Measurements from ENCODE around the gene PML.

Gene PML

GRCh38 chr15:74013374-74013894 is 18.9 kb downstream of the PML start:
- peaks cover 11% of the 10 kb centered on the region for H3K4me1 ChIP-seq (ENCODE audit: insufficient read depth, low read length, poor library complexity, severe bottlenecking)
- H3K4me2 ChIP-seq (ENCODE audit: low read depth, low read length, poor library complexity, severe bottlenecking): no peak overlapping the region
- no peaks in the 10 kb centered on the region for H3F3A ChIP-seq (ENCODE audit: low read depth)
- H3K36me3 ChIP-seq (ENCODE audit: insufficient read depth, low read length): peaks cover 61% of the 10 kb centered on the region
- H3K27me3 ChIP-seq (ENCODE audit: insufficient read depth, low read length, poor library complexity, severe bottlenecking): no peaks in the 10 kb centered on the region
- TF ChIP-seq EZH2phosphoT487 (IDR thresholded peaks at IDR 0.05; ENCODE audit: borderline replicate concordance) (no peak), CTCF (conservative IDR thresholded peaks at IDR 0.05; ENCODE audit: low read length) (no peak)
- peaks cover 35% of the 10 kb centered on the region for H4K20me1 ChIP-seq (ENCODE audit: insufficient read depth, low read length, poor library complexity, severe bottlenecking)
- no peak overlapping the region for H2AFZ ChIP-seq (ENCODE audit: low read length)
- no peak overlapping the region for H3K9ac ChIP-seq (ENCODE audit: low read depth, low read length, poor library complexity, severe bottlenecking)
- peaks cover 84% of the 10 kb centered on the region for H3K79me2 ChIP-seq (ENCODE audit: insufficient read depth, low read length)
- H3K4me3 ChIP-seq (ENCODE audit: low read length, poor library complexity, severe bottlenecking): no peak overlapping the region
- H3K9me3 ChIP-seq (ENCODE audit: insufficient read depth, low read depth, low read length): no peaks in the 10 kb centered on the region
- H3K9me2 ChIP-seq (replicated peaks; ENCODE audit: low read depth, low read length): no peaks in the 10 kb centered on the region

- Histone ChIP-seq H3F3A (ENCODE audit: low read depth) (no peaks in the 10 kb centered on the region), H3K4me1 (ENCODE audit: insufficient read depth, low read length, poor library complexity, severe bottlenecking) (no peaks in the 10 kb centered on the region), H3K79me2 (ENCODE audit: insufficient read depth, low read length) (peaks cover 57% of the 10 kb centered on the region), H3K4me3 (ENCODE audit: low read length, poor library complexity, severe bottlenecking) (no peak overlapping the region), H3K9ac (ENCODE audit: low read depth, low read length, poor library complexity, severe bottlenecking) (no peak overlapping the region), H3K9me3 (ENCODE audit: insufficient read depth, low read depth, low read length) (no peaks in the 10 kb centered on the region), H3K9me2 (replicated peaks; ENCODE audit: low read depth, low read length) (no peaks in the 10 kb centered on the region), H2AFZ (ENCODE audit: low read length) (no peak overlapping the region), H3K36me3 (ENCODE audit: insufficient read depth, low read length) (peaks cover 68% of the 10 kb centered on the region), H4K20me1 (ENCODE audit: insufficient read depth, low read length, poor library complexity, severe bottlenecking) (peaks cover 24% of the 10 kb centered on the region), H3K27me3 (ENCODE audit: insufficient read depth, low read length, poor library complexity, severe bottlenecking) (no peaks in the 10 kb centered on the region), H3K4me2 (ENCODE audit: low read depth, low read length, poor library complexity, severe bottlenecking) (no peak overlapping the region)
- TF ChIP-seq CTCF (conservative IDR thresholded peaks at IDR 0.05; ENCODE audit: low read length) (no peak), EZH2phosphoT487 (IDR thresholded peaks at IDR 0.05; ENCODE audit: borderline replicate concordance) (no peak)
Measured at GRCh38 chr15:74019734-74020133, 25.2 kb downstream of the PML start.

GRCh38 chr15:74022706-74023470 is 28.4 kb downstream of the PML start:
- Histone ChIP-seq H3K79me2 (ENCODE audit: insufficient read depth, low read length) (peaks cover 34% of the 10 kb centered on the region), H3K36me3 (ENCODE audit: insufficient read depth, low read length) (peaks cover 85% of the 10 kb centered on the region; the same call in 1 of the 2 replicates), H4K20me1 (ENCODE audit: insufficient read depth, low read length, poor library complexity, severe bottlenecking) (peaks cover 14% of the 10 kb centered on the region), H3K4me2 (ENCODE audit: low read depth, low read length, poor library complexity, severe bottlenecking) (no peak overlapping the region), H3K9ac (ENCODE audit: low read depth, low read length, poor library complexity, severe bottlenecking) (no peak overlapping the region), H3K4me3 (ENCODE audit: low read length, poor library complexity, severe bottlenecking) (no peak overlapping the region), H2AFZ (ENCODE audit: low read length) (no peak overlapping the region), H3K4me1 (ENCODE audit: insufficient read depth, low read length, poor library complexity, severe bottlenecking) (no peaks in the 10 kb centered on the region), H3F3A (ENCODE audit: low read depth) (no peaks in the 10 kb centered on the region), H3K27me3 (ENCODE audit: insufficient read depth, low read length, poor library complexity, severe bottlenecking) (no peaks in the 10 kb centered on the region), H3K9me3 (ENCODE audit: insufficient read depth, low read depth, low read length) (no peaks in the 10 kb centered on the region), H3K9me2 (replicated peaks; ENCODE audit: low read depth, low read length) (no peaks in the 10 kb centered on the region)
- no peak for TF ChIP-seq CTCF (conservative IDR thresholded peaks at IDR 0.05; ENCODE audit: low read length)
- TF ChIP-seq EZH2phosphoT487 (IDR thresholded peaks at IDR 0.05; ENCODE audit: borderline replicate concordance): no peak

Measured in Loucy (cell line).